ENCODE data around the gene CCDC13.

GRCh38 chr3:42725454-42725853 lies 47.6 kb downstream of the CCDC13 start:
- TF ChIP-seq CTCF (IDR thresholded peaks at IDR 0.05): no peak
- TF ChIP-seq POLR2AphosphoS5 (IDR thresholded peaks at IDR 0.05): no peak
- no peak for TF ChIP-seq POLR2A (IDR thresholded peaks at IDR 0.05)
- no peak for TF ChIP-seq EP300 (IDR thresholded peaks at IDR 0.05)
